HEK293 (cell line): ENCODE data around the gene MISP.

Experiments used
- CTCF ChIA-PET: fragments of 350-600 bp; formaldehyde crosslinking; extraction: SDS; loops from one replicate; lab custom pipeline; 2021; ENCODE audit warnings: antibody characterized with exemption; lab: Yijun Ruan, JAX
- POLR2A ChIA-PET: fragments of 300-600 bp; formaldehyde crosslinking; extraction: SDS; loops from one replicate; lab custom pipeline; 2020; ENCODE audit warnings: antibody characterized with exemption, inconsistent platforms; lab: Yijun Ruan, JAX
- H3K27ac ChIP-seq: fragments of 200-500 bp; sonication (Bioruptor generic); 2 replicates; pipeline ENCODE4 v1.5.1; 2014; ENCODE audit warnings: low read depth, low read length, control low read depth, inconsistent platforms; ENCODE audit errors: extremely low read depth
- H3K36me3 ChIP-seq, 2 experiments: fragments of 200-500 bp in 1 of 2; sonication (Bioruptor generic) in 1 of 2; 1 replicate in 1 of 2; 2 replicates in 1 of 2; pipeline ENCODE4 v1.5.1; 2014 to 2017; ENCODE audit warnings: inconsistent platforms in 2 of 2, low read length in 2 of 2; ENCODE audit not compliant: control insufficient read depth in 2 of 2, insufficient read depth in 1 of 2
- H3K4me1 ChIP-seq: fragments of 200-500 bp; sonication (Bioruptor generic); 2 replicates; pipeline ENCODE4 v1.5.1; 2014; ENCODE audit warnings: mild to moderate bottlenecking, low read length, inconsistent platforms; ENCODE audit not compliant: control insufficient read depth, insufficient read depth
- H3K4me3 ChIP-seq: 2 replicates; pipeline ENCODE4 v1.5.1; 2011; ENCODE audit warnings: low read depth, mild to moderate bottlenecking, control low read depth, low read length, moderate library complexity
- H3K9me3 ChIP-seq: fragments of 200-500 bp; sonication (Bioruptor generic); 2 replicates; pipeline ENCODE4 v1.5.1; 2014; ENCODE audit warnings: low read depth, low read length, inconsistent platforms; ENCODE audit not compliant: control insufficient read depth, insufficient read depth
- GLI4 ChIP-seq: fragments of 450-650 bp; formaldehyde crosslinking; IDR thresholded peaks from 2 replicates; pipeline ENCODE4 v1.5.1; 2016; ENCODE audit warnings: missing biosample characterization, missing genetic modification characterization
- HOXA7 ChIP-seq: sonication (generic); formaldehyde crosslinking; IDR thresholded peaks from 2 replicates; pipeline ENCODE4 v1.8.1; 2022; ENCODE audit warnings: missing genetic modification reagents, borderline replicate concordance
- KLF10 ChIP-seq: fragments of 450-650 bp; IDR thresholded peaks from 2 replicates; pipeline ENCODE4 v1.5.1; 2018; ENCODE audit warnings: missing biosample characterization, mild to moderate bottlenecking, missing genetic modification characterization
- MEIS1 ChIP-seq: sonication (generic); formaldehyde crosslinking; IDR thresholded peaks from 2 replicates; pipeline ENCODE4 v1.8.1; 2022; ENCODE audit warnings: missing genetic modification reagents, mild to moderate bottlenecking, borderline replicate concordance
- ZFP41 ChIP-seq: fragments of 450-650 bp; formaldehyde crosslinking; IDR thresholded peaks from 2 replicates; pipeline ENCODE4 v1.5.1; 2016; ENCODE audit warnings: missing biosample characterization, missing genetic modification characterization, borderline replicate concordance
- ZNF114 ChIP-seq: fragments of 450-650 bp; formaldehyde crosslinking; IDR thresholded peaks from 2 replicates; pipeline ENCODE4 v1.5.0; 2017; ENCODE audit warnings: missing biosample characterization, missing genetic modification characterization
- ZNF121 ChIP-seq: fragments of 450-650 bp; formaldehyde crosslinking; IDR thresholded peaks from 2 replicates; pipeline ENCODE4 v1.5.1; 2016; ENCODE audit warnings: missing biosample characterization, missing genetic modification characterization
- ZNF132 ChIP-seq: fragments of 450-650 bp; formaldehyde crosslinking; IDR thresholded peaks from 2 replicates; pipeline ENCODE4 v1.5.1; 2017; ENCODE audit warnings: missing biosample characterization, missing genetic modification characterization, borderline replicate concordance
- ZNF311 ChIP-seq: fragments of 450-650 bp; formaldehyde crosslinking; IDR thresholded peaks from 2 replicates; pipeline ENCODE4 v1.5.1; 2017; ENCODE audit warnings: missing biosample characterization, missing genetic modification characterization, borderline replicate concordance
- ZNF324 ChIP-seq: fragments of 450-650 bp; formaldehyde crosslinking; IDR thresholded peaks from 2 replicates; pipeline ENCODE4 v1.5.1; 2016; ENCODE audit warnings: missing biosample characterization, missing genetic modification characterization
- ZNF391 ChIP-seq: fragments of 450-650 bp; formaldehyde crosslinking; IDR thresholded peaks from 2 replicates; pipeline ENCODE4 v1.5.1; 2016; ENCODE audit warnings: low read depth, missing biosample characterization, missing genetic modification characterization, borderline replicate concordance
- ZNF660 ChIP-seq: fragments of 450-650 bp; IDR thresholded peaks from 2 replicates; pipeline ENCODE4 v1.5.1; 2018; ENCODE audit warnings: missing biosample characterization, mild to moderate bottlenecking, missing genetic modification characterization
- ZNF768 ChIP-seq: fragments of 450-650 bp; formaldehyde crosslinking; IDR thresholded peaks from 2 replicates; pipeline ENCODE4 v1.5.1; 2018; ENCODE audit warnings: missing biosample characterization, mild to moderate bottlenecking, missing genetic modification characterization
- ZNF776 ChIP-seq: fragments of 450-650 bp; formaldehyde crosslinking; IDR thresholded peaks from 2 replicates; pipeline ENCODE4 v1.5.0; 2017; ENCODE audit warnings: missing biosample characterization, missing genetic modification characterization, borderline replicate concordance
- TF ChIP-seq, protein P1 (sequence below): fragments of 450-650 bp; formaldehyde crosslinking; IDR thresholded peaks from 2 replicates; pipeline ENCODE4 v1.5.1; 2016; ENCODE audit warnings: missing biosample characterization, missing genetic modification characterization

Gene MISP

GRCh38 chr19:756821-757688 lies 6.1 kb downstream of the MISP start:
- POLR2A ChIA-PET = no interaction called here
- CTCF ChIA-PET = no interaction called here
- TF ChIP-seq KLF10 (tag by site-specific recombination) = no peak
- TF ChIP-seq ZNF311 (tag by site-specific recombination) = no peak
- TF ChIP-seq ZNF660 (tag by site-specific recombination) = no peak
- no peak for TF ChIP-seq ZNF768 (tag by site-specific recombination)
- TF ChIP-seq ZNF324 (tag by site-specific recombination) = no peak
- TF ChIP-seq ZNF132 (tag by site-specific recombination) = no peak
- no peak for TF ChIP-seq ZNF391 (tag by site-specific recombination)
- TF ChIP-seq ZNF114 (tag by site-specific recombination) = no peak
- H3K4me1 ChIP-seq = no peaks in the 10 kb centered on the region
- H3K9me3 ChIP-seq = no peaks in the 10 kb centered on the region
- H3K36me3 ChIP-seq = no peaks in the 10 kb centered on the region
- H3K27ac ChIP-seq = no peak overlapping the region
- no peak overlapping the region for H3K4me3 ChIP-seq

DNA sequence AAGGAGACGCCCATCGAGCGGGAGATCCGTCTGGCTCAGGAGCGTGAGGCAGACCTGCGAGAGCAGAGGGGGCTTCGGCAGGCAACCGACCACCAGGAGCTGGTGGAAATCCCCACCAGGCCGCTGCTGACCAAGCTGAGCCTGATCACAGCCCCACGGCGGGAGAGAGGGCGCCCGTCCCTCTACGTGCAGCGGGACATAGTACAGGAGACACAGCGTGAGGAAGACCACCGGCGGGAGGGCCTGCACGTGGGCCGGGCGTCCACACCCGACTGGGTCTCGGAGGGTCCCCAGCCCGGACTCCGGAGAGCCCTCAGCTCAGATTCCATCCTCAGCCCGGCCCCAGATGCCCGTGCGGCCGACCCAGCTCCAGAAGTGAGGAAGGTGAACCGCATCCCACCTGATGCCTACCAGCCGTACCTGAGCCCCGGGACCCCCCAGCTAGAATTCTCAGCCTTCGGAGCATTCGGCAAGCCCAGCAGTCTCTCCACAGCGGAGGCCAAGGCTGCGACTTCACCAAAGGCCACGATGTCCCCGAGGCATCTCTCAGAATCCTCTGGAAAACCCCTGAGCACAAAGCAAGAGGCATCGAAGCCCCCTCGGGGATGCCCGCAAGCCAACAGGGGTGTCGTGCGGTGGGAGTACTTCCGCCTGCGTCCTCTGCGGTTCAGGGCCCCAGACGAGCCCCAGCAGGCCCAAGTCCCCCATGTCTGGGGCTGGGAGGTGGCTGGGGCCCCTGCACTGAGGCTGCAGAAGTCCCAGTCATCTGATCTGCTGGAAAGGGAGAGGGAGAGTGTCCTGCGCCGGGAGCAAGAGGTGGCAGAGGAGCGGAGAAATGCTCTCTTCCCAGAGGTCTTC lies 7.1 kb downstream of the MISP start:
- POLR2A ChIA-PET = no interaction called here
- Histone ChIP-seq H3K9me3 (no peaks in the 10 kb centered on the region), H3K36me3 (no peaks in the 10 kb centered on the region), H3K27ac (no peak overlapping the region), H3K4me1 (no peaks in the 10 kb centered on the region), H3K4me3 (no peak overlapping the region)
- CTCF ChIA-PET = interaction anchor here (0.5 kb wide), 1 partner anchor 487 kb away, joined by 3 read pairs; no protein-coding TSS in a partner anchor
- TF ChIP-seq MEIS1 (CRISPR knock-in tag) (no peak), ZNF776 (no peak), HOXA7 (CRISPR knock-in tag) (no peak), ZFP41 (tag by site-specific recombination) (no peak), ZNF121 (tag by site-specific recombination) (no peak), GLI4 (tag by site-specific recombination) (no peak)
- TF ChIP-seq, protein P1, sequence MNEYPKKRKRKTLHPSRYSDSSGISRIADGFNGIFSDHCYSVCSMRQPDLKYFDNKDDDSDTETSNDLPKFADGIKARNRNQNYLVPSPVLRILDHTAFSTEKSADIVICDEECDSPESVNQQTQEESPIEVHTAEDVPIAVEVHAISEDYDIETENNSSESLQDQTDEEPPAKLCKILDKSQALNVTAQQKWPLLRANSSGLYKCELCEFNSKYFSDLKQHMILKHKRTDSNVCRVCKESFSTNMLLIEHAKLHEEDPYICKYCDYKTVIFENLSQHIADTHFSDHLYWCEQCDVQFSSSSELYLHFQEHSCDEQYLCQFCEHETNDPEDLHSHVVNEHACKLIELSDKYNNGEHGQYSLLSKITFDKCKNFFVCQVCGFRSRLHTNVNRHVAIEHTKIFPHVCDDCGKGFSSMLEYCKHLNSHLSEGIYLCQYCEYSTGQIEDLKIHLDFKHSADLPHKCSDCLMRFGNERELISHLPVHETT (tag by site-specific recombination) = no peak

- no peak for TF ChIP-seq ZNF660 (tag by site-specific recombination)
- Histone ChIP-seq H3K4me1 (no peaks in the 10 kb centered on the region), H3K27ac (no peak overlapping the region), H3K4me3 (no peak overlapping the region), H3K36me3 (no peaks in the 10 kb centered on the region), H3K9me3 (no peaks in the 10 kb centered on the region)
- POLR2A ChIA-PET = no interaction called here
- CTCF ChIA-PET = interaction anchor here (0.6 to 0.8 kb wide), 2 partner anchors 56 to 238 kb away, joined by 3 to 5 read pairs; no protein-coding TSS in a partner anchor
Observed at GRCh38 chr19:763181-763580, 12.3 kb downstream of the MISP start.
